A549 (cell line): Measurements from ENCODE around the gene PACSIN1.

Experiments used
- CTCF ChIP-seq: fragments of >200 bp; sonication (Bioruptor Twin); formaldehyde crosslinking; IDR thresholded peaks from 3 replicates; pipeline ENCODE4 v1.5.1; 2016
- MAZ ChIP-seq: fragments of 150-350 bp; IDR thresholded peaks from 2 replicates; pipeline ENCODE4 v1.6.1; 2014; ENCODE audit warnings: antibody characterized with exemption, low read depth, low read length, borderline replicate concordance
- MYC ChIP-seq: IDR thresholded peaks from 2 replicates; pipeline ENCODE4 v1.6.1; 2012; ENCODE audit warnings: mild to moderate bottlenecking, inconsistent platforms, low read length, improper control_type of control experiment, borderline replicate concordance
- POLR2A ChIP-seq: IDR thresholded peaks from 2 replicates; pipeline ENCODE4 v1.6.1; 2012; ENCODE audit warnings: mild to moderate bottlenecking, low read length
- USF2 ChIP-seq: fragments of 450-650 bp; IDR thresholded peaks from 2 replicates; pipeline ENCODE4 v1.6.1; 2014; ENCODE audit warnings: antibody characterized with exemption

GRCh38 chr6:34496103-34496685 is 30.3 kb downstream of the PACSIN1 start:
- TF ChIP-seq USF2 (no peak), CTCF (no peak), POLR2A (no peak), MAZ (no peak), MYC (no peak)
